IMR-90 (cell line): ENCODE data around the gene KIAA1328. TPM values are rescaled to one million over a fixed set of nuclear protein-coding genes. Genes with fewer than 3 reads are reported as not detected.

Source experiments
- ATAC-seq: fragments of 200-7000 bp; cut with Tn5 transposase; 2 replicates; pipeline ENCODE4 v1.9.1; 2020; ENCODE audit warnings: low read depth, mild to moderate bottlenecking, moderate library complexity
- BruUV-seq: library from RNA; stranded (reverse); fragments of 400-500 nt; replicated peaks from 2 replicates; lab custom pipeline; 2021; lab: Mats Ljungman, UMichigan
- CTCF ChIA-PET: fragments of 300-600 bp; formaldehyde crosslinking; extraction: SDS; loops from one replicate; lab custom pipeline; 2021; ENCODE audit warnings: antibody characterized with exemption; lab: Yijun Ruan, JAX
- POLR2A ChIA-PET: fragments of 300-600 bp; sonication (Branson Sonifier 250); formaldehyde crosslinking; loops from one replicate; lab custom pipeline; 2022; ENCODE audit warnings: antibody characterized with exemption; ENCODE audit not compliant: unreplicated experiment; lab: Charles Lee
- DNase-seq: peaks from one replicate; pipeline ENCODE4 v3.0.0; 2013
- H2AFZ ChIP-seq: replicated peaks from 2 replicates; pipeline ENCODE3; 2013; ENCODE audit warnings: low read length, mild to moderate bottlenecking; ENCODE audit not compliant: poor library complexity
- H2AK5ac ChIP-seq: 2 replicates; pipeline ENCODE4 v1.6.1; 2013; ENCODE audit warnings: low read depth, low read length, inconsistent platforms
- H2AK9ac ChIP-seq: replicated peaks from 2 replicates; pipeline ENCODE3; 2013; ENCODE audit warnings: mild to moderate bottlenecking, low read depth, low read length, moderate library complexity; ENCODE audit not compliant: poor library complexity
- H2BK120ac ChIP-seq: 2 replicates; pipeline ENCODE4 v1.6.1; 2013; ENCODE audit warnings: low read depth, low read length, inconsistent platforms
- H2BK15ac ChIP-seq: 3 replicates; pipeline ENCODE4 v1.6.1; 2013; ENCODE audit warnings: low read depth, low read length, inconsistent platforms
- H2BK20ac ChIP-seq: 2 replicates; pipeline ENCODE4 v1.6.1; 2013; ENCODE audit warnings: low read depth, mild to moderate bottlenecking, inconsistent platforms, low read length, moderate library complexity
- H2BK5ac ChIP-seq: 2 replicates; pipeline ENCODE4 v1.6.1; 2013; ENCODE audit warnings: mild to moderate bottlenecking, low read depth, low read length, inconsistent platforms; ENCODE audit not compliant: poor library complexity, severe bottlenecking
- H3K14ac ChIP-seq: replicated peaks from 2 replicates; pipeline ENCODE4 v1.6.1; 2013; ENCODE audit warnings: low read depth, low read length, inconsistent platforms
- H3K18ac ChIP-seq: 2 replicates; pipeline ENCODE4 v1.6.1; 2013; ENCODE audit warnings: low read depth, low read length, control low read depth
- H3K23ac ChIP-seq: 2 replicates; pipeline ENCODE4 v1.6.1; 2013; ENCODE audit warnings: low read depth, low read length, inconsistent platforms
- H3K27ac ChIP-seq: 2 replicates; pipeline ENCODE4 v1.5.1; 2013; ENCODE audit warnings: mild to moderate bottlenecking, control low read depth, low read length; ENCODE audit not compliant: insufficient read depth
- H3K27me3 ChIP-seq: 2 replicates; pipeline ENCODE4 v1.6.1; 2013; ENCODE audit warnings: low read length; ENCODE audit not compliant: control insufficient read depth, insufficient read depth
- H3K36me3 ChIP-seq: 2 replicates; pipeline ENCODE4 v1.6.1; 2013; ENCODE audit warnings: low read length, mixed read lengths; ENCODE audit not compliant: control insufficient read depth, insufficient read depth
- H3K4ac ChIP-seq: 2 replicates; pipeline ENCODE4 v1.6.1; 2013; ENCODE audit warnings: low read depth, low read length, inconsistent platforms
- H3K4me1 ChIP-seq: 2 replicates; pipeline ENCODE4 v1.6.1; 2013; ENCODE audit warnings: low read length, mixed read lengths; ENCODE audit not compliant: control insufficient read depth, insufficient read depth
- H3K4me2 ChIP-seq: 2 replicates; pipeline ENCODE4 v1.6.1; 2013; ENCODE audit warnings: low read depth, mild to moderate bottlenecking, control low read depth, low read length, moderate library complexity
- H3K4me3 ChIP-seq: 2 replicates; pipeline ENCODE4 v1.5.1; 2013; ENCODE audit warnings: low read depth, mild to moderate bottlenecking, control low read depth, low read length, moderate library complexity; ENCODE audit not compliant: insufficient read depth
- H3K56ac ChIP-seq: 2 replicates; pipeline ENCODE4 v1.6.1; 2013; ENCODE audit warnings: low read length, inconsistent platforms; ENCODE audit not compliant: insufficient read depth; ENCODE audit errors: extremely low read depth
- H3K79me1 ChIP-seq, 2 experiments: 2 replicates each; pipeline ENCODE4 v1.6.1; 2013; ENCODE audit warnings: low read length in 2 of 2, inconsistent platforms in 1 of 2, low read depth in 1 of 2
- H3K9ac ChIP-seq: 2 replicates; pipeline ENCODE4 v1.6.1; 2013; ENCODE audit warnings: low read depth, low read length, control low read depth
- H3K9me1 ChIP-seq: 2 replicates; pipeline ENCODE4 v1.6.1; 2013; ENCODE audit warnings: low read length, inconsistent platforms; ENCODE audit not compliant: insufficient read depth
- H3K9me3 ChIP-seq: 2 replicates; pipeline ENCODE4 v1.6.1; 2013; ENCODE audit warnings: low read length; ENCODE audit not compliant: control insufficient read depth, insufficient read depth
- H4K20me1 ChIP-seq: 2 replicates; pipeline ENCODE4 v1.6.1; 2013; ENCODE audit warnings: low read length, inconsistent platforms; ENCODE audit not compliant: insufficient read depth
- H4K5ac ChIP-seq: 2 replicates; pipeline ENCODE4 v1.6.1; 2013; ENCODE audit warnings: mild to moderate bottlenecking, low read depth, low read length, control low read depth
- H4K8ac ChIP-seq, 2 experiments: 2 replicates each; pipeline ENCODE4 v1.6.1; 2013; ENCODE audit warnings: low read depth in 2 of 2, low read length in 2 of 2, control low read depth in 1 of 2, inconsistent platforms in 1 of 2
- H4K91ac ChIP-seq: 2 replicates; pipeline ENCODE4 v1.6.1; 2013; ENCODE audit warnings: low read depth, low read length, inconsistent platforms; ENCODE audit not compliant: insufficient read depth
- BHLHE40 ChIP-seq: fragments of 150-350 bp; IDR thresholded peaks from 2 replicates; pipeline ENCODE4 v1.6.1; 2016; ENCODE audit warnings: mild to moderate bottlenecking, low read depth, low read length
- CEBPB ChIP-seq: IDR thresholded peaks from 2 replicates; pipeline ENCODE4 v1.6.1; 2012; ENCODE audit warnings: low read depth, low read length, improper control_type of control experiment
- CHD1 ChIP-seq: IDR thresholded peaks from 2 replicates; pipeline ENCODE4 v1.6.1; 2012; ENCODE audit warnings: low read depth, low read length, improper control_type of control experiment
- FOS ChIP-seq: fragments of 150-350 bp; IDR thresholded peaks from 2 replicates; pipeline ENCODE4 v1.6.1; 2016; ENCODE audit warnings: low read depth, low read length
- MAFK ChIP-seq: IDR thresholded peaks from 2 replicates; pipeline ENCODE4 v1.6.1; 2012; ENCODE audit warnings: low read depth, low read length, improper control_type of control experiment
- MAZ ChIP-seq: IDR thresholded peaks from 2 replicates; pipeline ENCODE4 v1.6.1; 2012; ENCODE audit warnings: low read depth, mild to moderate bottlenecking, low read length, improper control_type of control experiment, moderate library complexity, borderline replicate concordance
- MXI1 ChIP-seq: IDR thresholded peaks from 2 replicates; pipeline ENCODE4 v1.6.1; 2012; ENCODE audit warnings: low read depth, mild to moderate bottlenecking, low read length, moderate library complexity, borderline replicate concordance
- NFE2L2 ChIP-seq: fragments of 150-350 bp; IDR thresholded peaks from 2 replicates; pipeline ENCODE4 v1.6.1; 2016; ENCODE audit warnings: low read depth, mild to moderate bottlenecking, low read length
- POLR2A ChIP-seq: IDR thresholded peaks from 2 replicates; pipeline ENCODE4 v1.6.1; 2012; ENCODE audit warnings: mild to moderate bottlenecking, low read depth, low read length
- RAD21 ChIP-seq: IDR thresholded peaks from 2 replicates; pipeline ENCODE4 v1.6.1; 2012; ENCODE audit warnings: low read length, improper control_type of control experiment
- RCOR1 ChIP-seq: IDR thresholded peaks from 2 replicates; pipeline ENCODE4 v1.6.1; 2012; ENCODE audit warnings: mild to moderate bottlenecking, low read length, improper control_type of control experiment; ENCODE audit not compliant: insufficient replicate concordance
- RFX5 ChIP-seq: IDR thresholded peaks from 2 replicates; pipeline ENCODE4 v1.8.0; 2012; ENCODE audit warnings: low read depth, mild to moderate bottlenecking, low read length, moderate library complexity
- SMC3 ChIP-seq: fragments of 150-350 bp; IDR thresholded peaks from 2 replicates; pipeline ENCODE4 v1.6.1; 2016; ENCODE audit warnings: low read depth, mild to moderate bottlenecking, antibody characterized with exemption, low read length, moderate library complexity
- WGBS, 2 experiments: methylation state at CpG; one replicate each; pipeline versions ENCODE4 v1.1.5 to v1.1.7; 2013; ENCODE audit warnings: missing lambda C conversion rate in 2 of 2; ENCODE audit not compliant: insufficient read length in 1 of 2; ENCODE audit errors: extremely low coverage in 2 of 2; 5-methylcytosine and 5-hydroxymethylcytosine counted together
- dilution Hi-C: fragments of 300-500 bp; cut with HindIII; formaldehyde crosslinking; loops from one replicate; pipeline ENCODE4 v1.14.3; 2018; ENCODE audit warnings: low sequenced_read_pairs; ENCODE audit not compliant: unreplicated experiment
- in situ Hi-C: fragments of 300-500 bp; cut with MboI; formaldehyde crosslinking; loops from 3 replicates; pipeline ENCODE4 v1.14.3; 2019; ENCODE audit warnings: low sequenced_read_pairs, inconsistent platforms, mixed read lengths
- intact Hi-C: fragments of 100-400 bp; cut with micrococcal nuclease; formaldehyde crosslinking; loops from 2 replicates; pipeline ENCODE4 v1.10.0; 2022
- polyA plus RNA-seq, 3 experiments: library from polyadenylated mRNA; depleted of rRNA; stranded (reverse); fragments of >200 nt; gene quantifications; 2 replicates each; pipeline ENCODE4 v1.2.3, GENCODE V29; 2012; ENCODE audit warnings: low replicate concordance in 1 of 3
- total RNA-seq: library from RNA; depleted of rRNA; stranded (reverse); fragments of >200 nt; gene quantifications from 2 replicates; pipeline ENCODE4 v1.2.3, GENCODE V29; 2012
- TF ChIP-seq, protein P1 (sequence below): conservative IDR thresholded peaks from 2 replicates; pipeline ENCODE4 v1.5.1; 2012; ENCODE audit warnings: mild to moderate bottlenecking, low read depth, low read length, improper control_type of control experiment
- TF ChIP-seq, protein P2 (sequence below): fragments of 150-350 bp; IDR thresholded peaks from 2 replicates; pipeline ENCODE4 v1.6.1; 2016; ENCODE audit warnings: low read depth, mild to moderate bottlenecking, low read length, moderate library complexity, borderline replicate concordance

Gene KIAA1328
- total and polyA plus RNA-seq, 2 of the 4 experiments (the other 2 are of a cell fraction) = 2.4 to 7.0 TPM

DNA sequence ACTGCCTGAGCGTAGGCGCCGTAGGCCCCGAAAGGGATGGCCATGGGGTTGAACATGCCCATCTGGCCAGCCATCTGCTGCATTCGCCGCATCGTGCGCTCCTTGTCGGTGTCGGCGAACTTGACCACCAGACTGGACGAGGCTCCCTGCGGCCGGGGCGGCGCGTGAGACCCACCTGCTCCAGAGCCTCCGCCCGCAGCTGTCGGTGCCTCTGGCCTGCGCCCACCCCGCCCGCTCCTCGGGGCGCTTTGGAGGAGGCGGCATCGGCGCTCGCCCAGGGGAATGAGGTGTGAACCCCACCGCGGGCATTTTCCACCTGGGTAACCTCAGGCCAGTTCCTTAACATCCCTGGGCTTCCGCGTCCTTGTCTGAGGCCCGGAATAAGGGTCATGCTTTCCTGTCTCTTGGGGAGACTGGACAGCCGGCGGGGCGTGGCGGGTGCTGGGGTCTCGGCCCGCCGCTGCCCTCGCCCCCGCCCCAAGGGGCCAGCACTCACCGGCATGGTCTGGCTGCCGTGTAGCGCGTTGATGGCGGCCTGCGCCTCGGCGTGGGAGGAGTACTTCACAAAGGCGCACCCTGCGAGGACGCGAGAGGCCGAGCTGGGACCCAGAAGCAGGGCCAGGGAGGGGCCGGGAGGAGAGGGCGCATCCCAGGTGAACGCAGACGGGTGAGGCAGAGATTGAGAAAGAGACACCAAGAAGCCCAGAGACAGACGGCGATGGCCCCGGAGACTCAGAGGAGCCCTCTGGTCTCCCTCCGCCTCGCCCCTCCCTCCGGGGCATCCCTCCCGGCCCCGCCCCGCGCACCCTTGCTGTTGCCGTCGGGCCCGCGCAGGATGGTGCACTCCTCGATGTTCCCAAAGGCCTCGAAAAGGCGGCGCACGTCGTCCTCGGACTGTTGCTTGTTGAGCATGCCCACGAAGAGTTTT lies 445.6 kb downstream of the KIAA1328 start:
- Histone ChIP-seq H3K4ac (no peak overlapping the region), H4K5ac (no peak overlapping the region), H2AFZ (no peak overlapping the region), H3K56ac (no peak overlapping the region), H4K91ac (no peak overlapping the region), H3K18ac (no peak overlapping the region), H3K4me3 (no peak overlapping the region), H3K23ac (no peak overlapping the region), H2BK15ac (no peak overlapping the region), H4K20me1 (no peaks in the 10 kb centered on the region), H2BK120ac (no peak overlapping the region), H2AK5ac (no peak overlapping the region), H2BK20ac (no peak overlapping the region), H3K4me2 (no peak overlapping the region), H2AK9ac (no peak overlapping the region), H3K36me3 (no peaks in the 10 kb centered on the region), H3K4me1 (no peaks in the 10 kb centered on the region), H4K8ac (no peak overlapping the region), H3K79me1 (no peaks in the 10 kb centered on the region), H2BK5ac (no peak overlapping the region), H3K27me3 (peaks cover 30% of the 10 kb centered on the region), H3K9me1 (no peaks in the 10 kb centered on the region), H3K14ac (no peak overlapping the region), H3K27ac (no peak overlapping the region), H3K9me3 (no peaks in the 10 kb centered on the region), H3K9ac (no peak overlapping the region)
- intact Hi-C loops = no loop called here
- CTCF ChIA-PET = no interaction called here
- dilution Hi-C loops = no loop called here
- 12% methylated on average over 40 of the region's 82 CpGs; no CpG with 5 or more reads in 1 of the 2 experiments for WGBS, 2 experiments
- POLR2A ChIA-PET = no interaction called here
- ATAC-seq (no peak), DNase-seq (no peak)
- in situ Hi-C loops = no loop called here
- no TSS peak for BruUV-seq
- TF ChIP-seq SMC3 (no peak), CHD1 (no peak), NFE2L2 (no peak), POLR2A (no peak), RAD21 (no peak), MAZ (no peak), CEBPB (no peak), RCOR1 (no peak), RFX5 (no peak), MAFK (no peak), FOS (no peak), BHLHE40 (no peak), MXI1 (no peak)
- TF ChIP-seq, protein P1, sequence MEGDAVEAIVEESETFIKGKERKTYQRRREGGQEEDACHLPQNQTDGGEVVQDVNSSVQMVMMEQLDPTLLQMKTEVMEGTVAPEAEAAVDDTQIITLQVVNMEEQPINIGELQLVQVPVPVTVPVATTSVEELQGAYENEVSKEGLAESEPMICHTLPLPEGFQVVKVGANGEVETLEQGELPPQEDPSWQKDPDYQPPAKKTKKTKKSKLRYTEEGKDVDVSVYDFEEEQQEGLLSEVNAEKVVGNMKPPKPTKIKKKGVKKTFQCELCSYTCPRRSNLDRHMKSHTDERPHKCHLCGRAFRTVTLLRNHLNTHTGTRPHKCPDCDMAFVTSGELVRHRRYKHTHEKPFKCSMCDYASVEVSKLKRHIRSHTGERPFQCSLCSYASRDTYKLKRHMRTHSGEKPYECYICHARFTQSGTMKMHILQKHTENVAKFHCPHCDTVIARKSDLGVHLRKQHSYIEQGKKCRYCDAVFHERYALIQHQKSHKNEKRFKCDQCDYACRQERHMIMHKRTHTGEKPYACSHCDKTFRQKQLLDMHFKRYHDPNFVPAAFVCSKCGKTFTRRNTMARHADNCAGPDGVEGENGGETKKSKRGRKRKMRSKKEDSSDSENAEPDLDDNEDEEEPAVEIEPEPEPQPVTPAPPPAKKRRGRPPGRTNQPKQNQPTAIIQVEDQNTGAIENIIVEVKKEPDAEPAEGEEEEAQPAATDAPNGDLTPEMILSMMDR = no peak
- TF ChIP-seq, protein P2, sequence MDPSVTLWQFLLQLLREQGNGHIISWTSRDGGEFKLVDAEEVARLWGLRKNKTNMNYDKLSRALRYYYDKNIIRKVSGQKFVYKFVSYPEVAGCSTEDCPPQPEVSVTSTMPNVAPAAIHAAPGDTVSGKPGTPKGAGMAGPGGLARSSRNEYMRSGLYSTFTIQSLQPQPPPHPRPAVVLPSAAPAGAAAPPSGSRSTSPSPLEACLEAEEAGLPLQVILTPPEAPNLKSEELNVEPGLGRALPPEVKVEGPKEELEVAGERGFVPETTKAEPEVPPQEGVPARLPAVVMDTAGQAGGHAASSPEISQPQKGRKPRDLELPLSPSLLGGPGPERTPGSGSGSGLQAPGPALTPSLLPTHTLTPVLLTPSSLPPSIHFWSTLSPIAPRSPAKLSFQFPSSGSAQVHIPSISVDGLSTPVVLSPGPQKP = no peak
